GM12874 (cell line): ENCODE data around the gene CRYGC.

Experiments
- CTCF ChIP-seq: IDR thresholded peaks from 2 replicates; pipeline ENCODE4 v1.5.1; 2011; ENCODE audit warnings: low read depth, mild to moderate bottlenecking, control low read depth, low read length, moderate library complexity; ENCODE audit not compliant: insufficient read depth

CRYGC gene

GRCh38 chr2:208083807-208084206, 45.8 kb downstream of the CRYGC start:
- TF ChIP-seq CTCF, result no peak
